ENCODE measurements around the gene FAM13C. TPM values are rescaled to one million over a fixed set of nuclear protein-coding genes. Genes with fewer than 3 reads are reported as not detected.

Gene FAM13C
- polyA plus RNA-seq, 1 of the 3 experiments (the other 2 are of a cell fraction) = 7.6 TPM

DNA sequence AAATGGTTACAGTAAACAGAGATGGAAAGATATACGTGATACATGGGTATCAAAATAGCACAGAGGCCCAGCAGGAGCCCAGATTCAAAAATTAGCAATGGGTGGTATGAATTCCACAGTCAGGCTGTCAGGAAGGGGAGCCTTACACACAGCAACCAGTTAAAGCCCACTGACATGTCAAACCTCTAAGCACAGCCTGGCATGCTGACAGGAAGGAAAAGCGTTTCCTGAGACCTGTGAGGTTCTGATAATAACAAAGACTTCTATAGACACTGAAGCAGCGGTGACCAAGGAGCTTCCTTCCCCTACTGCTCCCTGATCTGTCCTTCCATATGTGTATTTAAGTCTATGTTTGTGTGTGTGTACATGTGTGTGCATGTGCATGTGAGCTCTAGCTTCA lies 96.0 kb downstream of the FAM13C start:
- TF ChIP-seq JUND (IDR thresholded peaks at IDR 0.05) (no peak), GATA2 (CRISPR knock-in tag; IDR thresholded peaks at IDR 0.05) (no peak), TAF1 (IDR thresholded peaks at IDR 0.05; ENCODE audit: borderline replicate concordance, low read depth, low read length) (no peak), RXRA (IDR thresholded peaks at IDR 0.05; ENCODE audit: borderline replicate concordance, low read depth) (no peak), CHD2 (IDR thresholded peaks at IDR 0.05; ENCODE audit: low read length, partially characterized antibody) (no peak), YY1 (IDR thresholded peaks at IDR 0.05; ENCODE audit: low read depth) (no peak), FOXJ3 (CRISPR knock-in tag; IDR thresholded peaks at IDR 0.05) (no peak), EP300 (IDR thresholded peaks at IDR 0.05; ENCODE audit: borderline replicate concordance in 1 of 2, low read depth in 1 of 2, low read length in 1 of 2) (no peak), EZH2phosphoT487 (IDR thresholded peaks at IDR 0.05; ENCODE audit: borderline replicate concordance, low read depth) (no peak), GABPA (IDR thresholded peaks at IDR 0.05; ENCODE audit: low read depth) (no peak), POLR2AphosphoS5 (IDR thresholded peaks at IDR 0.05; ENCODE audit: low read depth, low read length) (no peak), SMC3 (IDR thresholded peaks at IDR 0.05; ENCODE audit: low read depth, low read length) (no peak)
- TF ChIP-seq, protein P1, sequence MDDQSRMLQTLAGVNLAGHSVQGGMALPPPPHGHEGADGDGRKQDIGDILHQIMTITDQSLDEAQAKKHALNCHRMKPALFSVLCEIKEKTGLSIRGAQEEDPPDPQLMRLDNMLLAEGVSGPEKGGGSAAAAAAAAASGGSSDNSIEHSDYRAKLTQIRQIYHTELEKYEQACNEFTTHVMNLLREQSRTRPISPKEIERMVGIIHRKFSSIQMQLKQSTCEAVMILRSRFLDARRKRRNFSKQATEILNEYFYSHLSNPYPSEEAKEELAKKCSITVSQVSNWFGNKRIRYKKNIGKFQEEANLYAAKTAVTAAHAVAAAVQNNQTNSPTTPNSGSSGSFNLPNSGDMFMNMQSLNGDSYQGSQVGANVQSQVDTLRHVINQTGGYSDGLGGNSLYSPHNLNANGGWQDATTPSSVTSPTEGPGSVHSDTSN (IDR thresholded peaks at IDR 0.05) = no peak
- TF ChIP-seq, protein P2, sequence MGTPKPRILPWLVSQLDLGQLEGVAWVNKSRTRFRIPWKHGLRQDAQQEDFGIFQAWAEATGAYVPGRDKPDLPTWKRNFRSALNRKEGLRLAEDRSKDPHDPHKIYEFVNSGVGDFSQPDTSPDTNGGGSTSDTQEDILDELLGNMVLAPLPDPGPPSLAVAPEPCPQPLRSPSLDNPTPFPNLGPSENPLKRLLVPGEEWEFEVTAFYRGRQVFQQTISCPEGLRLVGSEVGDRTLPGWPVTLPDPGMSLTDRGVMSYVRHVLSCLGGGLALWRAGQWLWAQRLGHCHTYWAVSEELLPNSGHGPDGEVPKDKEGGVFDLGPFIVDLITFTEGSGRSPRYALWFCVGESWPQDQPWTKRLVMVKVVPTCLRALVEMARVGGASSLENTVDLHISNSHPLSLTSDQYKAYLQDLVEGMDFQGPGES (IDR thresholded peaks at IDR 0.05; ENCODE audit: low read depth, low read length) = no peak
- TF ChIP-seq, protein P3, sequence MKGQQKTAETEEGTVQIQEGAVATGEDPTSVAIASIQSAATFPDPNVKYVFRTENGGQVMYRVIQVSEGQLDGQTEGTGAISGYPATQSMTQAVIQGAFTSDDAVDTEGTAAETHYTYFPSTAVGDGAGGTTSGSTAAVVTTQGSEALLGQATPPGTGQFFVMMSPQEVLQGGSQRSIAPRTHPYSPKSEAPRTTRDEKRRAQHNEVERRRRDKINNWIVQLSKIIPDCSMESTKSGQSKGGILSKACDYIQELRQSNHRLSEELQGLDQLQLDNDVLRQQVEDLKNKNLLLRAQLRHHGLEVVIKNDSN (IDR thresholded peaks at IDR 0.05; ENCODE audit: borderline replicate concordance, low read depth) = no peak
- TF ChIP-seq, protein P4, sequence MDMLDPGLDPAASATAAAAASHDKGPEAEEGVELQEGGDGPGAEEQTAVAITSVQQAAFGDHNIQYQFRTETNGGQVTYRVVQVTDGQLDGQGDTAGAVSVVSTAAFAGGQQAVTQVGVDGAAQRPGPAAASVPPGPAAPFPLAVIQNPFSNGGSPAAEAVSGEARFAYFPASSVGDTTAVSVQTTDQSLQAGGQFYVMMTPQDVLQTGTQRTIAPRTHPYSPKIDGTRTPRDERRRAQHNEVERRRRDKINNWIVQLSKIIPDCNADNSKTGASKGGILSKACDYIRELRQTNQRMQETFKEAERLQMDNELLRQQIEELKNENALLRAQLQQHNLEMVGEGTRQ (IDR thresholded peaks at IDR 0.05; ENCODE audit: borderline replicate concordance, low read depth, low read length) = no peak
- no peak overlapping the region for H3K27ac ChIP-seq (ENCODE audit: low read depth in 2 of 2, low read length in 1 of 2)
- POLR2A ChIA-PET = no interaction called here
- H3K9me3 ChIP-seq = no peaks in the 10 kb centered on the region
- H3K79me2 ChIP-seq (ENCODE audit: insufficient read depth) = no peaks in the 10 kb centered on the region
- no peak overlapping the region for H3K9ac ChIP-seq
- WGBS (ENCODE audit: low lambda C conversion rate) = 58% methylated on average over 3 of the region's 3 CpGs
- H3K4me2 ChIP-seq = no peak overlapping the region
- no peaks in the 10 kb centered on the region for H3K27me3 ChIP-seq (ENCODE audit: insufficient read depth)
- H3F3A ChIP-seq (replicated peaks; ENCODE audit: insufficient read depth) = no peaks in the 10 kb centered on the region
- no peak for DNase-seq
- no peak overlapping the region for H2AFZ ChIP-seq (ENCODE audit: low read depth)
- H3K36me3 ChIP-seq (replicated peaks in 1 of 2; ENCODE audit: control insufficient read depth in 1 of 2, insufficient read depth in 2 of 2, low read length in 1 of 2) = peaks cover 23 to 46% of the 10 kb centered on the region in 2 experiments
- no peaks in the 10 kb centered on the region for H3K9me2 ChIP-seq
- peaks cover 0 to 5% of the 10 kb centered on the region in 2 experiments; a peak in 2 of 4 replicates for H3K4me1 ChIP-seq (ENCODE audit: control insufficient read depth in 1 of 2, insufficient read depth in 2 of 2, low read depth in 1 of 2, low read length in 1 of 2)
- no peak overlapping the region for H3K4me3 ChIP-seq (ENCODE audit: low read depth in 2 of 2, low read length in 1 of 2)
- H4K20me1 ChIP-seq (ENCODE audit: insufficient read depth) = no peaks in the 10 kb centered on the region
- CTCF ChIA-PET = interaction anchor here (0.6 kb wide), 1 partner anchor 768 kb away, joined by 3 read pairs; no protein-coding TSS in a partner anchor
